ENCODE measurements around the gene WHRN. TPM values are rescaled to one million over a fixed set of nuclear protein-coding genes. Genes with fewer than 3 reads are reported as not detected.

The WHRN gene
- total RNA-seq, 1 donor from 2014 or later, result 3.1 TPM

GRCh38 chr9:114385397-114386181 is 119.7 kb downstream of the WHRN start:
- Histone ChIP-seq H3K27ac (peak overlapping the region; percentile 96), H3K27me3 (no peaks in the 10 kb centered on the region), H3K4me1 (peaks cover 81% of the 10 kb centered on the region), H3K4me3 (peak overlapping the region; percentile 69), H3K36me3 (peaks cover 6% of the 10 kb centered on the region), H3K9me3 (no peaks in the 10 kb centered on the region)
- intact Hi-C loops (cut with DNase I), result no loop called here
- TF ChIP-seq, protein P1, sequence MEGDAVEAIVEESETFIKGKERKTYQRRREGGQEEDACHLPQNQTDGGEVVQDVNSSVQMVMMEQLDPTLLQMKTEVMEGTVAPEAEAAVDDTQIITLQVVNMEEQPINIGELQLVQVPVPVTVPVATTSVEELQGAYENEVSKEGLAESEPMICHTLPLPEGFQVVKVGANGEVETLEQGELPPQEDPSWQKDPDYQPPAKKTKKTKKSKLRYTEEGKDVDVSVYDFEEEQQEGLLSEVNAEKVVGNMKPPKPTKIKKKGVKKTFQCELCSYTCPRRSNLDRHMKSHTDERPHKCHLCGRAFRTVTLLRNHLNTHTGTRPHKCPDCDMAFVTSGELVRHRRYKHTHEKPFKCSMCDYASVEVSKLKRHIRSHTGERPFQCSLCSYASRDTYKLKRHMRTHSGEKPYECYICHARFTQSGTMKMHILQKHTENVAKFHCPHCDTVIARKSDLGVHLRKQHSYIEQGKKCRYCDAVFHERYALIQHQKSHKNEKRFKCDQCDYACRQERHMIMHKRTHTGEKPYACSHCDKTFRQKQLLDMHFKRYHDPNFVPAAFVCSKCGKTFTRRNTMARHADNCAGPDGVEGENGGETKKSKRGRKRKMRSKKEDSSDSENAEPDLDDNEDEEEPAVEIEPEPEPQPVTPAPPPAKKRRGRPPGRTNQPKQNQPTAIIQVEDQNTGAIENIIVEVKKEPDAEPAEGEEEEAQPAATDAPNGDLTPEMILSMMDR (IDR thresholded peaks at IDR 0.05), result no peak
- DNase-seq, result peak; percentile 83
- peak; percentile 84 for ATAC-seq

DNA sequence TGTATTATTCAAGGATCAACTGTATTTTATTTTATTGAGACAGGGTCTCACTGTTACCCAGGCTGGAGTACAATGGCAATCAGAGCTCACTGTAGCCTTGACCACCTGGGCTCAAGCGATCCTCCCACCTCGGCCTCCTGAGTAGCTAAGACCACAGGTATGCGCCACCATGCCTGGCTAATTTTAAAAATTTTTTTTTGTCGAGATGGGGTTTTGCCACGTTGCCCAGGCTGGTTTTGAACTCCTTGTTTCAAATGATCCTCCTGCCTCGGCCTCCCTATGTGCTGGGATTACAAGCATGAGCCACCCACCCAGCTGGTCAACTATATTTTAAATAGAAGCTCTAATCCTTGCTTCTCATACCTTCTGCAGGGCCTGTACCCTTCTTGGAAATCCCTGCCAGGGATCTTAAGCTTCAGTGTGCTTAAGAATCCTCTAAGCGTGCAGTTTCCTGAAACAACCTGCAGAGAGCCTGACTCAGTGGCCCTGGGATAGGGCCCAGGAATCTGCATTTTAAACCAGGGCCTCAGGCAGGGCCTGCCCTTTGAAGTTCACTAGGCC is 120.4 kb downstream of the WHRN start:
- TF ChIP-seq, protein P1 (IDR thresholded peaks at IDR 0.05), result no peak
- H3K4me1 ChIP-seq, result peaks cover 75% of the 10 kb centered on the region
- H3K36me3 ChIP-seq, result peaks cover 13% of the 10 kb centered on the region
- no peak for ATAC-seq
- no peaks in the 10 kb centered on the region for H3K9me3 ChIP-seq
- peak overlapping the region; percentile 10 for H3K4me3 ChIP-seq
- no peaks in the 10 kb centered on the region for H3K27me3 ChIP-seq
- DNase-seq, result no peak
- H3K27ac ChIP-seq, result peak overlapping the region; percentile 96
- intact Hi-C loops (cut with DNase I), result no loop called here

GRCh38 chr9:114384341-114384740 is 120.9 kb downstream of the WHRN start:
- peak overlapping the region; percentile 96 for H3K27ac ChIP-seq
- TF ChIP-seq, protein P1 (IDR thresholded peaks at IDR 0.05), result no peak
- H3K27me3 ChIP-seq, result no peaks in the 10 kb centered on the region
- H3K36me3 ChIP-seq, result peaks cover 19% of the 10 kb centered on the region
- peaks cover 77% of the 10 kb centered on the region for H3K4me1 ChIP-seq
- DNase-seq (no peak), ATAC-seq (no peak)
- intact Hi-C loops (cut with DNase I), result no loop called here
- H3K4me3 ChIP-seq, result peak overlapping the region; percentile 10
- H3K9me3 ChIP-seq, result no peaks in the 10 kb centered on the region

- no peak for DNase-seq
- peak overlapping the region; percentile 96 for H3K27ac ChIP-seq
- H3K4me3 ChIP-seq, result peak overlapping the region; percentile 23
- peaks cover 77% of the 10 kb centered on the region for H3K4me1 ChIP-seq
- TF ChIP-seq, protein P1 (IDR thresholded peaks at IDR 0.05), result no peak
- H3K27me3 ChIP-seq, result no peaks in the 10 kb centered on the region
- peak; percentile 1 for ATAC-seq
- H3K9me3 ChIP-seq, result no peaks in the 10 kb centered on the region
- intact Hi-C loops (cut with DNase I), result no loop called here
- peaks cover 25% of the 10 kb centered on the region for H3K36me3 ChIP-seq
These were observed 121.6 kb downstream of the WHRN start for GRCh38 chr9:114383521-114384231.

DNA sequence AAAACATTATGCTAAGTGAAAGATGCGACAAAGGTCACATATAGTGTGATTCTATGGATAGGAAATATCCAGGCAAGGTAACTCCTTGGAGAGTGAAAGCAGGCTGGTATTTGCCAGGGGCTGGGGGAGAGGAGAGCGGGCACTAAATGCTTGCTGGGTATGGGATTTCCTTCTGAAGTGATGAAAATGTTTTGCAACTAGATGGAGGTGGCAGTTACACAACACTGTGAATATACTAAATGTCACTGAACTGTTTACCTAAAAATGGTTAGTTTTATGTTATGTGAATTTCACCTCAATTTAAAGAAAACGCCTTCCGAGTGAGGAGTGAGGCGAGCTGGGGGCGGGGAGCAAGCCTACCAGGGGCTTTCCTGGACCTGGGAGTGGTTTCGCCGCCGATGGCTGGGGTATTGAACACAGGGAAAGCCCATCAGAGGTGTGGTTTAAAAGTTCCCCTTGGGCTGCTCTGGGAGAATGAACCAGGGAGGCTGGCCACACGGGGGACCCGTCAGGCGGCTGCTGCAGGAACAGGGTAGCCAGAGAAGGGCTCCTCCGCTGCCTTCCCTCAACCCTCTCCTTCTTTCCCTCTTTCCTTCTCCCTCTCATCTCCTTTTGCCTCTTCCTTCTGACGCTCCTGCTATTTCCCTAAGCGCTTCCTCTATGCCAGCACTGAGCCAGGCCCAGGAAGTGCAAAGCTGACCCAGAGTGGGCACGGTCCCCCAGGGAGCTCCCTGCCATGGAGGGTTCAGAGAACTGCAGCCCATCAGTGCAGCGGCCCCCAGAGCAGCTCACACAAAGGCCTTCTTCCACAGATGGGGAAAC is 122.4 kb downstream of the WHRN start:
- Histone ChIP-seq H3K27ac (peak overlapping the region; percentile 96), H3K4me1 (peaks cover 69% of the 10 kb centered on the region), H3K9me3 (no peaks in the 10 kb centered on the region), H3K4me3 (peak overlapping the region; percentile 23), H3K36me3 (peaks cover 33% of the 10 kb centered on the region), H3K27me3 (no peaks in the 10 kb centered on the region)
- intact Hi-C loops (cut with DNase I), result no loop called here
- no peak for DNase-seq
- TF ChIP-seq, protein P1 (IDR thresholded peaks at IDR 0.05), result no peak
- ATAC-seq, result no peak
